ENCODE measurements around the gene FOXO1.

- TF ChIP-seq CTCF (IDR thresholded peaks at IDR 0.05) = no peak
- no peak for TF ChIP-seq POLR2AphosphoS5 (IDR thresholded peaks at IDR 0.05)
These were observed 76.2 kb downstream of the FOXO1 start for GRCh38 chr13:40590112-40590862.

Measured in suprapubic skin (tissue), 3 donors.